SK-N-SH (cell line): ENCODE results near the gene KLHL25. TPM values are rescaled to one million over a fixed set of nuclear protein-coding genes. Genes with fewer than 3 reads are reported as not detected.

Experiments
- CTCF ChIA-PET: fragments of 300-600, 350-600 bp; formaldehyde crosslinking; extraction: SDS; loops from one replicate; lab custom pipeline; 2021; lab: Yijun Ruan, JAX
- POLR2A ChIA-PET: fragments of 350-600 bp; sonication (Branson Sonifier 250); formaldehyde crosslinking; extraction: SDS; loops from one replicate; lab custom pipeline; 2020; ENCODE audit warnings: antibody characterized with exemption, inconsistent platforms; lab: Yijun Ruan, JAX
- DNase-seq: peaks from one replicate; pipeline ENCODE4 v3.0.0; 2012
- H2AFZ ChIP-seq: fragments of 200-600 bp; sonication (generic); 2 replicates; pipeline ENCODE4 v1.8.1; 2016; ENCODE audit warnings: antibody characterized with exemption, mild to moderate bottlenecking, low read depth
- H3F3A ChIP-seq: fragments of 200-600 bp; sonication (generic); replicated peaks from 2 replicates; pipeline ENCODE3; 2016; ENCODE audit warnings: antibody characterized with exemption, mild to moderate bottlenecking; ENCODE audit not compliant: insufficient read depth
- H3K27ac ChIP-seq, 2 experiments: fragments of 200-500 bp in 1 of 2; fragments of 200-600 bp in 1 of 2; sonication (Bioruptor generic) in 1 of 2; sonication (generic), shearing (Covaris generic) in 1 of 2; 2 replicates each; pipeline versions ENCODE4 v1.5.1 to v1.6.1; 2014 to 2016; ENCODE audit warnings: low read depth in 2 of 2, inconsistent platforms in 1 of 2, low read length in 1 of 2, mild to moderate bottlenecking in 1 of 2, mixed read lengths in 1 of 2
- H3K27me3 ChIP-seq: fragments of 200-600 bp; sonication (generic), shearing (Covaris generic); 2 replicates; pipeline ENCODE4 v1.6.1; 2016; ENCODE audit warnings: mixed run types; ENCODE audit not compliant: insufficient read depth
- H3K36me3 ChIP-seq, 2 experiments: fragments of 200-500 bp in 1 of 2; fragments of 200-600 bp in 1 of 2; sonication (Bioruptor generic) in 1 of 2; sonication (generic) in 1 of 2; replicated peaks in 1 of 2; 2 replicates each; pipeline versions ENCODE3 to v1.5.1; 2014 to 2016; ENCODE audit warnings: low read length in 1 of 2, mild to moderate bottlenecking in 1 of 2; ENCODE audit not compliant: insufficient read depth in 2 of 2, control insufficient read depth in 1 of 2
- H3K4me1 ChIP-seq, 2 experiments: fragments of 200-500 bp in 1 of 2; fragments of 200-600 bp in 1 of 2; sonication (Bioruptor generic) in 1 of 2; sonication (generic), shearing (Covaris generic) in 1 of 2; 2 replicates each; pipeline versions ENCODE4 v1.5.1 to v1.6.1; 2014 to 2016; ENCODE audit warnings: low read depth in 1 of 2, low read length in 1 of 2, mixed run types in 1 of 2; ENCODE audit not compliant: insufficient read depth in 2 of 2, control insufficient read depth in 1 of 2
- H3K4me2 ChIP-seq: fragments of 200-600 bp; sonication (generic), shearing (Covaris generic); 2 replicates; pipeline ENCODE4 v1.6.1; 2017; ENCODE audit warnings: mixed run types
- H3K4me3 ChIP-seq, 2 experiments: fragments of 200-500 bp in 1 of 2; fragments of 200-600 bp in 1 of 2; sonication (Bioruptor generic) in 1 of 2; sonication (generic), shearing (Covaris generic) in 1 of 2; 2 replicates each; pipeline versions ENCODE4 v1.5.1 to v1.8.1; 2014 to 2016; ENCODE audit warnings: low read depth in 2 of 2, inconsistent platforms in 1 of 2, low read length in 1 of 2, mild to moderate bottlenecking in 1 of 2, mixed read lengths in 1 of 2, moderate library complexity in 1 of 2
- H3K79me2 ChIP-seq: fragments of 200-600 bp; sonication (generic); 2 replicates; pipeline ENCODE4 v1.8.1; 2017; ENCODE audit warnings: mild to moderate bottlenecking; ENCODE audit not compliant: insufficient read depth
- H3K9ac ChIP-seq: fragments of 200-600 bp; sonication (generic); 2 replicates; pipeline ENCODE4 v1.6.1; 2017; ENCODE audit warnings: mixed run types
- H3K9me2 ChIP-seq: fragments of 200-600 bp; sonication (generic); 2 replicates; pipeline ENCODE4 v1.6.1; 2017; ENCODE audit warnings: mixed run types
- H3K9me3 ChIP-seq: fragments of 200-600 bp; sonication (generic); 2 replicates; pipeline ENCODE4 v1.6.1; 2017; ENCODE audit warnings: mixed run types, mild to moderate bottlenecking, moderate library complexity
- H4K20me1 ChIP-seq: fragments of 200-600 bp; sonication (generic); 2 replicates; pipeline ENCODE4 v1.6.1; 2017; ENCODE audit warnings: mild to moderate bottlenecking, mixed run types; ENCODE audit not compliant: insufficient read depth
- CHD2 ChIP-seq: fragments of 150-350 bp; IDR thresholded peaks from 2 replicates; pipeline ENCODE4 v1.6.1; 2018; ENCODE audit warnings: low read length; ENCODE audit not compliant: partially characterized antibody
- FOXJ3 ChIP-seq: sonication (generic); formaldehyde crosslinking; IDR thresholded peaks from 2 replicates; pipeline ENCODE4 v1.5.1; 2020; ENCODE audit warnings: mild to moderate bottlenecking, missing genetic modification reagents
- GABPA ChIP-seq: IDR thresholded peaks from 2 replicates; pipeline ENCODE4 v1.4.0; 2012; ENCODE audit warnings: low read depth, mild to moderate bottlenecking
- GATA2 ChIP-seq: sonication (generic); formaldehyde crosslinking; IDR thresholded peaks from 2 replicates; pipeline ENCODE4 v1.5.0; 2020; ENCODE audit warnings: mild to moderate bottlenecking, missing genetic modification reagents
- MXI1 ChIP-seq: IDR thresholded peaks from 2 replicates; pipeline ENCODE4 v1.6.1; 2012; ENCODE audit warnings: mild to moderate bottlenecking, low read depth, low read length, improper control_type of control experiment
- POLR2AphosphoS5 ChIP-seq: IDR thresholded peaks from 2 replicates; pipeline ENCODE4 v1.6.1; 2012; ENCODE audit warnings: low read depth, low read length
- SMC3 ChIP-seq: IDR thresholded peaks from 2 replicates; pipeline ENCODE4 v1.6.1; 2012; ENCODE audit warnings: low read depth, low read length, improper control_type of control experiment
- WGBS: methylation state at CpG from one replicate; pipeline ENCODE4 v1.1.6; 2017; ENCODE audit warnings: low lambda C conversion rate; 5-methylcytosine and 5-hydroxymethylcytosine counted together
- polyA plus RNA-seq, 3 experiments: library from polyadenylated mRNA; depleted of rRNA; stranded (reverse); fragments of >200 nt; gene quantifications; 2 replicates each; pipeline ENCODE4 v1.2.3, GENCODE V29; 2012
- TF ChIP-seq, protein P1 (sequence below): fragments of 150-350 bp; IDR thresholded peaks from 2 replicates; pipeline ENCODE4 v1.6.1; 2016; ENCODE audit warnings: mild to moderate bottlenecking, low read depth, low read length
- TF ChIP-seq, protein P2 (sequence below): IDR thresholded peaks from 2 replicates; pipeline ENCODE4; 2012
- TF ChIP-seq, protein P3 (sequence below): IDR thresholded peaks from 2 replicates; pipeline ENCODE4 v1.4.0; 2012; ENCODE audit warnings: low read depth, borderline replicate concordance

The KLHL25 gene
- polyA plus RNA-seq, 1 of the 3 experiments (the other 2 are of a cell fraction) = 4.5 TPM

DNA sequence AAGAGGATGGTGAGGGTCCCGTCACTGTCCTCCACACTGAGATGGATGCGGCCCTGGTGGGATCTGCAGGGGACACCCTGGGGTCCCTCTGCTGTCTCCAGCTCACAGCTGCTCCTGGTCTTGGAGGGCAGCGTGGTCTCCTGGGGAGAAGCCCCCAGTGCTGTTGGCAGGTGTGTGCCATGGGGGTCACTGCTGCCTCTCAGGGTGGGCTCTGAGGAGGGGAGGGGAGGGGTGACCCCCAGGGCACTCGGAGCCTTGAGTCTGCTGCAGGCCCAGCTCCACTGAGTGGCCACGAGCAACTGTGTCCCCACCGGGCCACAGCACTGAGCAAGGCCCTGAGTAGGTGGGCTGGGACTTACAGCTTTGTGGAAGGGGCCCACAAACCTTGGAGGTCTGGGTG, 34.7 kb downstream of the KLHL25 start:
- Histone ChIP-seq H3K27me3 (no peaks in the 10 kb centered on the region), H3K4me1 (peaks cover 5 to 64% of the 10 kb centered on the region in 2 experiments; a peak in 2 of 4 replicates), H3F3A (no peaks in the 10 kb centered on the region), H3K27ac (no peak overlapping the region), H3K9me3 (no peaks in the 10 kb centered on the region), H3K4me2 (no peak overlapping the region), H4K20me1 (0 out of 2 replicates have a peak, but pooled peaks cover 2% of the 10 kb centered on the region), H3K79me2 (no peaks in the 10 kb centered on the region), H3K9me2 (no peaks in the 10 kb centered on the region), H3K4me3 (no peak overlapping the region), H2AFZ (no peak overlapping the region), H3K36me3 (peaks cover 0 to 12% of the 10 kb centered on the region in 2 experiments), H3K9ac (no peak overlapping the region)
- POLR2A ChIA-PET = no interaction called here
- DNase-seq = no peak
- WGBS = 100% methylated on average over 2 of the region's 6 CpGs
- TF ChIP-seq, protein P1, sequence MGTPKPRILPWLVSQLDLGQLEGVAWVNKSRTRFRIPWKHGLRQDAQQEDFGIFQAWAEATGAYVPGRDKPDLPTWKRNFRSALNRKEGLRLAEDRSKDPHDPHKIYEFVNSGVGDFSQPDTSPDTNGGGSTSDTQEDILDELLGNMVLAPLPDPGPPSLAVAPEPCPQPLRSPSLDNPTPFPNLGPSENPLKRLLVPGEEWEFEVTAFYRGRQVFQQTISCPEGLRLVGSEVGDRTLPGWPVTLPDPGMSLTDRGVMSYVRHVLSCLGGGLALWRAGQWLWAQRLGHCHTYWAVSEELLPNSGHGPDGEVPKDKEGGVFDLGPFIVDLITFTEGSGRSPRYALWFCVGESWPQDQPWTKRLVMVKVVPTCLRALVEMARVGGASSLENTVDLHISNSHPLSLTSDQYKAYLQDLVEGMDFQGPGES = no peak
- TF ChIP-seq, protein P2, sequence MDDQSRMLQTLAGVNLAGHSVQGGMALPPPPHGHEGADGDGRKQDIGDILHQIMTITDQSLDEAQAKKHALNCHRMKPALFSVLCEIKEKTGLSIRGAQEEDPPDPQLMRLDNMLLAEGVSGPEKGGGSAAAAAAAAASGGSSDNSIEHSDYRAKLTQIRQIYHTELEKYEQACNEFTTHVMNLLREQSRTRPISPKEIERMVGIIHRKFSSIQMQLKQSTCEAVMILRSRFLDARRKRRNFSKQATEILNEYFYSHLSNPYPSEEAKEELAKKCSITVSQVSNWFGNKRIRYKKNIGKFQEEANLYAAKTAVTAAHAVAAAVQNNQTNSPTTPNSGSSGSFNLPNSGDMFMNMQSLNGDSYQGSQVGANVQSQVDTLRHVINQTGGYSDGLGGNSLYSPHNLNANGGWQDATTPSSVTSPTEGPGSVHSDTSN = no peak
- TF ChIP-seq POLR2AphosphoS5 (no peak), SMC3 (no peak), GATA2 (no peak), GABPA (no peak), CHD2 (no peak), FOXJ3 (CRISPR knock-in tag) (no peak)
- TF ChIP-seq, protein P3, sequence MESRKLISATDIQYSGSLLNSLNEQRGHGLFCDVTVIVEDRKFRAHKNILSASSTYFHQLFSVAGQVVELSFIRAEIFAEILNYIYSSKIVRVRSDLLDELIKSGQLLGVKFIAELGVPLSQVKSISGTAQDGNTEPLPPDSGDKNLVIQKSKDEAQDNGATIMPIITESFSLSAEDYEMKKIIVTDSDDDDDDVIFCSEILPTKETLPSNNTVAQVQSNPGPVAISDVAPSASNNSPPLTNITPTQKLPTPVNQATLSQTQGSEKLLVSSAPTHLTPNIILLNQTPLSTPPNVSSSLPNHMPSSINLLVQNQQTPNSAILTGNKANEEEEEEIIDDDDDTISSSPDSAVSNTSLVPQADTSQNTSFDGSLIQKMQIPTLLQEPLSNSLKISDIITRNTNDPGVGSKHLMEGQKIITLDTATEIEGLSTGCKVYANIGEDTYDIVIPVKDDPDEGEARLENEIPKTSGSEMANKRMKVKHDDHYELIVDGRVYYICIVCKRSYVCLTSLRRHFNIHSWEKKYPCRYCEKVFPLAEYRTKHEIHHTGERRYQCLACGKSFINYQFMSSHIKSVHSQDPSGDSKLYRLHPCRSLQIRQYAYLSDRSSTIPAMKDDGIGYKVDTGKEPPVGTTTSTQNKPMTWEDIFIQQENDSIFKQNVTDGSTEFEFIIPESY = no peak
- CTCF ChIA-PET = interaction anchor here (1.0 to 2.5 kb wide), 4 partner anchors 18 to 80 kb away, joined by 3 to 8 read pairs (median 3); no protein-coding TSS in a partner anchor

DNA sequence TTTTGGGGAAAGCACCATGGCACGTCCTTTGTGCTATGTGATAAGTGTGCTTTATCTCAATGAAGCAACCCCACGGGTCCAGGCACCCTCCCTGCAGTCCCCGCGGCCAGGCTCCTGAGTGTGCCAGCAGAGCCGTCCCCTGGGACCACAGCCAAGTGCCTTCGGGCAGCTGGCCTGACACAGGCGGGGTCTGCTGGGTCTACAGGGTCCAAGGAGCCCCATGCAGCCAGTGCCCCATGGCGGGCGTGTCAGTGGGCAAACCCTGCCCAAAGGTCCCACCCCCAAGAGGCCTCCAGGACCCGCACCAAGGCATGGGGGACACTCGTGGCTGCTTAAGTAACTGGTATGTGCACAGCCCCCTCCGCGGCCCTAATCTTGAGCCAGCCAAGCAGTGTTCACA, 35.3 kb downstream of the KLHL25 start:
- H2AFZ ChIP-seq = no peak overlapping the region
- DNase-seq = peak; percentile 85
- H3K4me1 ChIP-seq = peaks cover 5 to 60% of the 10 kb centered on the region in 2 experiments; a peak in 2 of 4 replicates
- no peaks in the 10 kb centered on the region for H3K27me3 ChIP-seq
- no peaks in the 10 kb centered on the region for H4K20me1 ChIP-seq
- no peak overlapping the region for H3K4me3 ChIP-seq
- TF ChIP-seq MXI1 = no peak
- peak; percentile 19 for TF ChIP-seq CHD2
- WGBS = 44% methylated on average over 4 of the region's 13 CpGs
- H3K9ac ChIP-seq = no peak overlapping the region
- ChIA-PET CTCF (interaction anchor here (1.0 to 2.5 kb wide), 3 partner anchors 27 to 81 kb away, joined by 3 to 8 read pairs (median 3); no protein-coding TSS in a partner anchor), POLR2A (no interaction called here)
- H3K9me2 ChIP-seq = no peaks in the 10 kb centered on the region
- no peaks in the 10 kb centered on the region for H3K79me2 ChIP-seq
- H3K4me2 ChIP-seq = no peak overlapping the region
- peaks cover 0 to 12% of the 10 kb centered on the region in 2 experiments for H3K36me3 ChIP-seq
- H3K9me3 ChIP-seq = no peaks in the 10 kb centered on the region
- no peak overlapping the region; a peak in 1 of 4 replicates for H3K27ac ChIP-seq
- H3F3A ChIP-seq = no peaks in the 10 kb centered on the region
